Dermis blood vessel endothelial cell (primary cell): ENCODE results near the gene BCAP29. TPM values are rescaled to one million over a fixed set of nuclear protein-coding genes. Genes with fewer than 3 reads are reported as not detected.
A peak's percentile ranks its signal among the peaks of the same experiment; 100 is the strongest.
"Not testable (repeated sequence)": the region's sequence is repeated elsewhere in the genome, so short reads cannot be mapped to it uniquely, and the experiment has no call there.

ENCODE experiments used
- DNase-seq: peaks from one replicate; pipeline ENCODE4 v3.0.0; 2010
- total RNA-seq: library from RNA; depleted of rRNA; stranded (reverse); fragments of >200 nt; gene quantifications from 2 replicates; pipeline ENCODE4 v1.2.3, GENCODE V29; 2014

BCAP29 gene
- total RNA-seq, 1 donor from 2014 or later, result 109 TPM

GRCh38 chr7:107627002-107627401 lies 47.0 kb downstream of the BCAP29 start:
- DNase-seq, result no peak

- DNase-seq, result no peak
These were observed 48.5 kb downstream of the BCAP29 start for GRCh38 chr7:107628461-107629064.

DNA sequence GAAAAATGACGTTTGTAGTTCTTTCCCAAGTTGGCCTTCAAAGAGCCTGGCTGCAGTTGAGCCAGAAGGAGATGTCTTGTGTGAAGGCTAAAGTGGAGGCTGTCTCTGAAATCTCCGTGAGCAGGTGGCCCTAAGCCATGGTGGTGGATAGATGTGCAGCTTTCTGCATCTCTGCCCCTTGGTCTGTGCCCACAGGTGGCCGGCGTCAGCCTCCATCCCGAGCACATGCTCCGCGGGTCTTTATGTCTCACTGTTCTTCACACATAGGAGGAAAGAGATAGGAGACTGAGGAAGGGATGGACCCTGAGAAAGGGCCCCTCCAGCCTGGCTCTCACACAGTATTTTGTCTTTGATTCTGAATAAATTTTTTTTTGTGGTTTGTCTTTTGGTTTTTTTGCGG lies 50.3 kb downstream of the BCAP29 start:
- DNase-seq, result no peak

DNA sequence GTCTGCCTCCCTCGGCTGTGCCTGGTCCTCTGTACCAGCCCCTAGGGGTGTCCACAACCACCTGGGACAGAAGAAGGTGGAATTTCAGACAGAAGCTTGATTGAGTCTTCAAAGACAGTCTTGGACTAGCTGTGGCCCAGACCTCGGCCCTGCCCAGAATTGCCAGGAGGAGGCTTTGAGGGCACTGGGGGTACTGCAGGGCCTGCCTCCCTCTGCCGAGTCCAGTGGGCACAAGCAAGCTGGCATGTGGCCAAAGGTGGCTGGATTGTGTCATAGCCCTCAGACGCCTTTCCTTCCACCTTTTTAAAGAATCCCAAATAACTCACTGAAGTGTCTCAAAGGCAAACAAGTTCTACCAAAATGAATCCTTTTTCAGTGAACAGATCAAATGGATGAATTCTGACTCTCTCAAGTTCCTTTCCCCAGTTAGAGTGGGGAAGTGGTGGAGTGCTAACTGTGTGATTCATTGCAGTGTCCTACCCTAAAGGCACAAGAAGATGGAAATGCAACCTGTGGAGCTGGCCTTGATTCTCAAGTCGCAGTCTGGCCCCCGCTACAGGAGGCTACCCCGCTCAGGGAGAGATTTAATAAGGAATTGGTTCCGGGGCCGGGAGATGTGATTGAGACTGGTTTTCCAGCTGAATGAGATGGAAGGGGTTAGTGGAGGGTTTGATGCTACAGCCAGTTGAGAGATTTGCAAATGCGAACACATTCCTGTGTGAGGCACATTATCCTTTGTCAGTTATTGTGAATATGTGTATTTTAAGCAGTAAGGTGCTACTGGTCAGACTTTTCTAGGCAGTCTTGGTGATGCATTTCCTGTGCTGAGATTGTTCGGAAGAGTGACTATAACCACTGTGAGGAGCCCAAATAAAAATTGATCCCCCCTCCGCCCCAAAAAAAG lies 51.8 kb downstream of the BCAP29 start:
- no peak for DNase-seq

GRCh38 chr7:107632492-107632865 lies 52.4 kb downstream of the BCAP29 start:
- no peak for DNase-seq

DNA sequence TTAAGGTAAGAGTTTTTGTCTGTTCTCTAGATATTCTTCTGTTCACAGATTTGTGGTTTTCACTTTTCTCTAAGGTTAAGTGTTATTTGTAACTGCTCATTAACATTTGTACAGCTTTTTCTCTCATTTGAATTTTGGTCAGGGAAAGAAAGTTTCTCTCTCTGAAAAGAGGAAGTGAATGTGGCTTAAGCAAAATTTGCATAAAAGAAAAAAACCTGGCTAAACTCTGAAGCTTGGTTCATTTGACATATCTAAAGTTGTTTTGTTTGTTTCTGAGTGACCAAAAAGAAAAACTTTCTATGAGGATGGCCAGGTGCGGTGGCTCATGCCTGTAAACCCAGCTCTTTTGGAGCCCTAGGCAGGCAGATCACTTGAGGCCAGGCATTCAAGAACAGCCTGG lies 58.5 kb downstream of the BCAP29 start:
- no peak for DNase-seq

DNA sequence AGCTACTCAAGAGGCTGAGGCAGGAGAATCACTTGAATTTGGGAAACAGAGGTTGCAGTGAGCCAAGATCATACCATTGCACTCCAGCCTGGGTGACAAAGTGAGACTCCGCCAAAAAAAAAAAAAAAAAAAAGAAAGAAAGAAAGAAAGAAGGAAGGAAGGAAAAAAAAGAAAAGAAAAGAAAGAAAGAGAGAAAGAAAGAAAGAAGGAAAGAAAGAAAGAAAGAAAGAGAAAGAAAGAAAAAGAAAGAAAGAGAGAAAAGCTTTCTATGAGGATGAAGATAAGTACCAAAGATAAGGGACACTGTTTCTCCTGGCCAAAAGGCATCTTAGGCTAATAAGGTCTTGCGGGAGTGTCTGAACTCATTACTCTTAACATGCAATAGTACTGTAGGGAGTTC lies 59.0 kb downstream of the BCAP29 start:
- not testable (repeated sequence) for DNase-seq

DNA sequence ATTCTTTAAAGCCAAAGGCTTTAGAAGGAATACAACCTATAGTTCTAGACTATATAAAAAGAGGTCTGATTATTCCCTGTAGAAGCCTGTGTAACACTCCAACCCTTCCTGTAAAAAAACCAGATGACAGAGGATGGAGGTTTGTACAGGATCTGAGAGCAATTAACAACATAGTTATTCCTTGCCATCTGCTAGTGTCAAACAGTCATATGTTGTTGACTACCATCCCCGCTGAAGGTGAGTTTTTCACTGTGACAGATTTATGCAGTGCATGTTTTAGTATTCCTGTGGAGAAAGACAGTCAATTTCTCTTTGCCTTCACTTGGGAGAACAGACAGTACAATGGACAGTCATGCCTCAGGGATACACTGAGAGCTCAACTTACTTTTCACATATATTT lies 61.6 kb downstream of the BCAP29 start:
- DNase-seq, result no peak

DNA sequence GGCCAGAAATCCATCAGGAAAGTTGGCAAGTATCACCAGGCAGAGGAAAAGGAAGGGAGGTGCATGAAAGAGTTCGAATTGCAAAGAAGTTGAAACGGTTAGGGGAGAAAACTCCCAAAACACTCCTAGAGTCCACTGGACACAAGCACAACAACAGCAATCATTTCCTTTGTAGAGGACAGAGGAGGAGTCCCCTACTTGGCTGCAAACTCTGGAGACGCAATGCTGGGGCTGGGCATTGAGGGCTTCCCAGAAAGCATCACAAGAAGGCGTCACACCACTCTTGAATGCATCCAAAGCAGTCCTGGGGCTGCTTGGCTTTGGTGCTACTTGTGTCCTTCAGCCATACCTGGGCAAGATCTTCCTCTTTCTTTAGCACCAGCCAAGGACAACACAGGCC lies 62.5 kb downstream of the BCAP29 start:
- DNase-seq, result no peak

DNA sequence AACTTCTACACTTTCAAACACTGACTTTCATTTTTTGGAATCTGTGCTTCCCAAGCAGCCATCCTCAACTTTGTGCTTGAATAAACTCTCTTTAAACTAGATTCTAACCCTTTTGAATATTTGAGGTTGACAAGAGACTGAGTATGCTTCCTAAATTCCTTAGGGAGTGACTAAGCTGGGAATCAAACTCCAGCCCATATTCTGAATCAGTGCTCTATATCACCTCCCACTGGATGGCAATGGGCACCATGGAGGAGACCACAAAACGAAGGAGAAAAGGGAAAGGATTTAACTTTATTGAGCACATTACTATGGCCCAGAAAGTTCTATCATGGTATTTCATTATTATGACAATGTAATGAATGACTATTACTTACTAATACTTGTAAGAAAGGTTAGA lies 63.4 kb downstream of the BCAP29 start:
- DNase-seq, result no peak

DNA sequence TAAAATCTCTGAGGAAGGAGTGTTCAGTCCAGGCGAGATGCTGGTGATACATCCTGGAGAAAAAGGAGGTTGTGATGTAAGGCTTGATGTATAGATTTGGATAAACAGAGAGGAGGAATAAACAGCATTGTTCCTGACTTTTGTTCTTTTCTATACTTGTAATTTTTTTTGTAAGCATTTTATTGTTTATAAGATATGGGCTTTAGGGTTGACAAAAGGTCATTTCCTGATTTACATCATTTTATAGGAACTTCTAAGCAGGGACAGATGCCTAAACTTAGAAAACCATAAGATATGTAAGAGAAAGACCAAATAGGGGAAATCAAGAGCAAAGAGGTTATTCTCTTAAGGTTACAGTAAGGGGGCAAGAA lies 63.9 kb downstream of the BCAP29 start:
- no peak for DNase-seq

DNA sequence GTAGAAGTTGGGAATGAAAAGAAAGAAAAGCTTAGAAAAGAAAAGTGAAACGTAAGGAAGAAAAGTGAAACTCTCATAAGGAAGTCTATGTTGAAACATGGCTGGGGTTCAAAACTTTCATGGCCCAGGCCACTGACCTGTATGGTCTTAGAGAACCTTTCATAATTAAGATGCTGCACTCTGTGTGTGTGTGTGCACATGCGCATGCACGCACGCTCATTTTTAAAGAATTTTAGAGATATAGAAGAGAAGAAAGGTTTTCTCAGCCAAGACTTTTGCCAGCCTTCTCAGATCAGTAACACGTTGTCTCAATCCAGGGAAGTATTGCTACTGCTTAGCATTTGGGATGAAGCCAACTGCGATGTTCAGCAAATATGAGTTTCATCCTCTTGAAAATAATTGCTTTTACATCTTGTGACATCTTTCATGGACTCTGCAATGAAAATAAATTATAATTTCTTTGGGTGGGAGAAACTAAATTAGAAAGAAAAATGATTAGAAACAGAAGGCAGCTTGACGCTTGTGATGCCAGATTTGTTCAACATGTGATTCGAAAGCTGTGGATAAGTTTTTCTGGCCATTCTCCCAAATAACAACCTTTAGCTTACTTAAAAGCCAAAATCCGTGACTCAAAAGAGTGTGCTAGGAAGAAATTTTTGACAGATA lies 64.4 kb downstream of the BCAP29 start:
- no peak for DNase-seq

- DNase-seq, result no peak
These were observed 72.6 kb downstream of the BCAP29 start for GRCh38 chr7:107652642-107653041.

- no peak for DNase-seq
These were observed 78.4 kb downstream of the BCAP29 start for GRCh38 chr7:107658467-107658866.

- peak; percentile 34 for DNase-seq
These were observed 79.6 kb downstream of the BCAP29 start for GRCh38 chr7:107659666-107660065.

DNA sequence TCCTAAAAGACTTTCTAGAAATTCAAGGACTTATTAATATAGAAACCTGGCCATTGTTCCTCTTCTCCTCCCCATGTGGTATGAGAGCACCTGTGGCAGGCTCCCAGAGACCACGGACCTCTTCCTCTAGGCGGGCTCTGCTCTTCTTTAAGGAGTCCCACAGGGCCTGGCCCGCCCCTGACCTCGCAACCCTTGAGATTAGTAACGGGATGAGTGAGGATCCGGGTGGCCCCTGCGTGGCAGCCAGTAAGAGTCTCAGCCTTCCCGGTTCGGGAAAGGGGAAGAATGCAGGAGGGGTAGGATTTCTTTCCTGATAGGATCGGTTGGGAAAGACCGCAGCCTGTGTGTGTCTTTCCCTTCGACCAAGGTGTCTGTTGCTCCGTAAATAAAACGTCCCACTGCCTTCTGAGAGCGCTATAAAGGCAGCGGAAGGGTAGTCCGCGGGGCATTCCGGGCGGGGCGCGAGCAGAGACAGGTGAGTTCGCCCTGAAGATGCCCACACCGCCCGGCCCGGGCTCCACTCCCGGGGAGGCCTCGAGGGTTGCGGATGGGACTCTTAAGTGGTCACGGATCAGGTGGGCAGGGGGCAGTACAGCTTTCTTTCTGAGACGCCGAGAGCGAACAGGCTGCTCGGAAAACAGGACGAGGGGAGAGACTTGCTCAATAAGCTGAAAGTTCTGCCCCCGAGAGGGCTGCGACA lies 80.5 kb downstream of the BCAP29 start, which contains the start of gene SLC26A4:
SLC26A4 (plus strand) TSS at position 448 of the 700 bp plus-strand sequence. CDS start 814 bp downstream, outside the sequence.
- DNase-seq, result peak; percentile 15

- peak; percentile 79 for DNase-seq
These were observed 81.2 kb downstream of the BCAP29 start for GRCh38 chr7:107661081-107661864.

DNA sequence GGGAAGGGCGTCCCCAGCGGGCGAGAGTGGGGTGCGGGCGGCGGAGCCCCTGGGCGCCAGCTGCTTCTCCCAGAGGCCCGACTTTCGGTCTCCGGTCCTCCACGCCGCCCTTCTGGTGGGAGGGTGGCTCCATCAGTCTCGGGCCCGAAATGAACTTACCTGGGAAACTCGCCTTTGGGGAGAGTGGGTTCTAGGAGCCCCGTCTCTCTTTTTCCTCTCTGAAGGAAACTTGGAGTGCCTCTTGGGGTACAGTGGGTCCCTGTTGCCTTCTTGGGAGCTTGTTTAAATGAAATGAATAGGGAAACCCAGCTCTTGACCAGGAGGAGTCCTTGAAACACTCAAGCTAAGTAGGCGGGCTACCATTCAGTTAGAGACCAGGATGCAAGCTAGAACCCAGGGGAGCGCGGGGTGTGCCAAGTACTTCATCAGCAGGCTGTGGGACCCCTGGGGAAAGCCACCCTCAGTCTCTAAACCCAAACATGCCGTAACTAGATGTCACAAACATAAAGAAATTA lies 81.9 kb downstream of the BCAP29 start:
- no peak for DNase-seq

- DNase-seq, result no peak
These were observed 83.2 kb downstream of the BCAP29 start for GRCh38 chr7:107663196-107663595.

DNA sequence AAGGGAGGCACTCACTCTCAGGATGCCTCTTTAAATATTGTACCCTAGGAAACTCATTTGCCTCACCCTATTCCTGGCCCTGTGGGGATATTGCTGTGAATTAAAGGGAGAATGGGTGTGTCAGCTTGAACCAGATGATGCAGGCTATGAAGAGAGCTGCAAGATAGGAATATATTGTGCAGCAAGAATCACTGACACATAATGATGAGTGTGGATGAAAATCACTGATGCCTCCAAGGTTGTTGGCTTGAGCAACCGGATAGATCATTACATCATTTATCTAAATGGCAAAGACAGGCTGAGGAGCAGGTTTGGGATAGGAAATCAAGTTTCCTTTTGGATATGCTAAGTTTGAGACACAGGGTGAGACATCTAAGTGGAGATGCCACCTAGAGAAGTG lies 86.7 kb downstream of the BCAP29 start:
- no peak for DNase-seq

DNA sequence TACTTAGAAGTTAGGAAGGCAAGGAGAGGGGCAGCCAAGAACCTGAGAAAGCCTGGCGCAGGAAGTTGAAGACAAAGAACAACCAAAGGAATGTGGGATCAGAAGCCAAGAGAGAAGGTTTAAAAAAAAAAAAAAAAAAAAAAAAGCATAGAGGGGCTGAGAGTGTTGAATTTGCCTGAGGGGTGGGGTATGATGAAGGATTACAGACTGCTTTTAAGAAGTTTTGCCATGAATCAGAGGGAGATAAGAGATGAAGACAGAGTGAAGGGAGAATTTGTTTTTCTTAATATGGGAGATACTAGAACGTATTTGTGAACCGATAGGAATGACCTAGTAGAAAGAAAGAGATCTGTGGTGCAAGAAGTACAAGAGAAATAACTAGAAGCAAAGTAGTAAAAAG lies 87.3 kb downstream of the BCAP29 start:
- no peak for DNase-seq

DNA sequence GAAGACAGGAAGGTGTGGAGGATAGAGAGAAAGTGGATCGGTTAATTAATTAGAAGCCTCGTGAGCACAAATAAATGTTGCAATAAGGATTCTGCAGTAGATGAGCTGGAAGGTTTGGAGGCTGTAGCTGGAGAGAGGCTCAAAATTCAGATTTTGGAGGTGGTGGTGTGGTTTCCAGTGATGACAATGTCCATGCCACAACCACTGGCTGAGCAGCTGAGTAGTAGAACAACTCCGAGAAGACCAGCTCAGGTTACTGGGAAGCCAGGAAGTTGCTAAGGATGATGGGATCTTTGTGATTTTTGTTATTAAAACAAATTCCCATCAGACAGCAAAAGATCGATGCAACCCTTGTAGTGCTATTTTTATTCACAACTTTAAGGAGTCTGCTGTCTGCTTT lies 88.2 kb downstream of the BCAP29 start:
- DNase-seq, result no peak
